Endothelial cell of hepatic sinusoid (primary cell): ENCODE data around the gene B4GALT7.
"Not testable (repeated sequence)": the region's sequence is repeated elsewhere in the genome, so short reads cannot be mapped to it uniquely, and the experiment has no call there.

Experiments used
- in situ Hi-C: cut with HindIII; loops from 2 replicates; pipeline ENCODE4 v1.10.0; 2017; ENCODE audit warnings: low sequenced_read_pairs

B4GALT7 gene

DNA sequence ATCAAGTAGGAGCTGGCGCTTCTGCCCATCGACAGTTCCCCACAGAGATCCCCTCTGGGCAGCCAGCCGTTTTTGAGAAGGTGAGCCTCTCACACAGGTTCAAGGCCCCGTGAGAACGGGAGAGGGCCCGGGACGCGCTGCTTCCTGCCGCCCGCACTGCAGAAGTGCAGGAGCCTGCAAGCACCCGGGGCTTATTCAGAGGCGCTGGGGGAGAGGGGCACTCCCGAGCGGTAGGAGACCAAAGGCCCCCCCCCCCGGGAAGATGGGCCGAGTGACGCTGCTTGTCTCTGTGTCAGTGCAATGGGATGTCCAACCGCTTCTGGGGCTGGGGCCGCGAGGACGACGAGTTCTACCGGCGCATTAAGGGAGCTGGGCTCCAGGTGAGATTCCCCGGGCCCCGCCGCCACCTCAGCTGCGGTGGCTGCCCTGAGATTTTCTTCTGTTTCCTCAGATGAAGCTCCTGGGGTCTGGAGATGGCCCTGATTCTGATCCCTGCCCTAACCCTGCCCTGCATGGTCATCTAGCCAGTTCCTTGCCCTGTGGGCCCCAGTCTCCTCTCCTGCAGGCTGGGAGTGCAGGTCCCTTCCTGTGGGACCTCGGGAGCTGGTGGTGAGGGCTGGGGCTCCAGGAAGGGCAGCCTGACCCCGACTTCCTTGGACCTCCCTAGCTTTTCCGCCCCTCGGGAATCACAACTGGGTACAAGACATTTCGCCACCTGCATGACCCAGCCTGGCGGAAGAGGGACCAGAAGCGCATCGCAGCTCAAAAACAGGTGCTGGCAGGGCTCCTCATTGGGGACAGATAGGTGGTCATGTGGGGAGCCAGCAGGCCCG lies 8.5 kb downstream of the B4GALT7 start:
- in situ Hi-C loops: no loop called here

DNA sequence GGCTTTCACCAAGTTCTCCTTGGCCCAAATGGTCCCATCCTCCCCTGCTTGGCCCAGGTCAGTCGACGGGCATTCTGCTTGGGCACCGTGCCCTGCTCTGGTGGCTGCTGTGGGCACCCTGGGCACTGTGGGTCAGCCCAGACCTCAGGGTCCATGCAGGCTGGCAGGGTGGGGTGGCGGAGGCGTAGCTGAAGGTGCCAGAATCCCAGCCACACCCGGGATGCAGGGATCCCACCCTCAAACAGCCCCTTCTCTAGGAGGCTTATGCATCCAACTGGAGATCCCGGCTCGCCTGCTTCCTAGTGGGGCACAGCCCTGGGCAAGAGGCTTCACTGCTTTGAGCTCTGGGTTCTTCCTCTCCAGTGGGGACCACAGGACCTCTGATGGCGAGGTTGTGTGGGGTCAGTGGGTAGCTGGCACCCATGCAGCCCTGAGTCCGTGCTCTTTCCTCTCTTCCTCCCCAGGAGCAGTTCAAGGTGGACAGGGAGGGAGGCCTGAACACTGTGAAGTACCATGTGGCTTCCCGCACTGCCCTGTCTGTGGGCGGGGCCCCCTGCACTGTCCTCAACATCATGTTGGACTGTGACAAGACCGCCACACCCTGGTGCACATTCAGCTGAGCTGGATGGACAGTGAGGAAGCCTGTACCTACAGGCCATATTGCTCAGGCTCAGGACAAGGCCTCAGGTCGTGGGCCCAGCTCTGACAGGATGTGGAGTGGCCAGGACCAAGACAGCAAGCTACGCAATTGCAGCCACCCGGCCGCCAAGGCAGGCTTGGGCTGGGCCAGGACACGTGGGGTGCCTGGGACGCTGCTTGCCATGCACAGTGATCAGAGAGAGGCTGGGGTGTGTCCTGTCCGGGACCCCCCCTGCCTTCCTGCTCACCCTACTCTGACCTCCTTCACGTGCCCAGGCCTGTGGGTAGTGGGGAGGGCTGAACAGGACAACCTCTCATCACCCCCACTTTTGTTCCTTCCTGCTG lies 9.4 kb downstream of the B4GALT7 start:
- in situ Hi-C loops: no loop called here

DNA sequence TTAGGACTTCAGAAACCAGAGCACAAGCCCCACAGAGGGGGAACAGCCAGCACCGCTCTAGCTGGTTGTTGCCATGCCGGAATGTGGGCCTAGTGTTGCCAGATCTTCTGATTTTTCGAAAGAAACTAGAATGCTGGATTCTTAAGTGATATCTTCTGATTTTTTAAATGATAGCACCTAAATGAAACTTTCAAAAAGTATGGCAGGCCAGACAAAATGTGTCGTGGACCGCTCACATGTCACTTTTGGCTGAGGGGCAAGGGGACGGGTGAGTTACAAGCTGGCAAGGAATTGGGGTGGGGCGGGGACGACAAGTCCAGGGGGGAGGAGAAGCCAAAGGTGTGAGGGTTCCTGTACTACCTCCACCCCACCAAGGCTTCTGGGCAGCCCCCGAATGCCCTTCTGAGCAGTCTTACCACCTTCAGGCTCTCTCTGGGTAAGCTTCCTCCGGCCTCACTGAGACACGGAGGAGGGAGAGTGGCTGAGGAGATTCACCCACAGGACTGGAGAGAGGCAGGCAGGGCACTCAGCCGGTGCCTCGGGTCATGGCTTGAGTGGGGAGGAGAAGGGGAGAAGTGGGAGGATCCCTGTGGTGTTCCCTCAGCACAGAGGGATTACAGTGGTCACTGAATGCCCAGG lies 10.3 kb downstream of the B4GALT7 start:
- in situ Hi-C loops: no loop called here

DNA sequence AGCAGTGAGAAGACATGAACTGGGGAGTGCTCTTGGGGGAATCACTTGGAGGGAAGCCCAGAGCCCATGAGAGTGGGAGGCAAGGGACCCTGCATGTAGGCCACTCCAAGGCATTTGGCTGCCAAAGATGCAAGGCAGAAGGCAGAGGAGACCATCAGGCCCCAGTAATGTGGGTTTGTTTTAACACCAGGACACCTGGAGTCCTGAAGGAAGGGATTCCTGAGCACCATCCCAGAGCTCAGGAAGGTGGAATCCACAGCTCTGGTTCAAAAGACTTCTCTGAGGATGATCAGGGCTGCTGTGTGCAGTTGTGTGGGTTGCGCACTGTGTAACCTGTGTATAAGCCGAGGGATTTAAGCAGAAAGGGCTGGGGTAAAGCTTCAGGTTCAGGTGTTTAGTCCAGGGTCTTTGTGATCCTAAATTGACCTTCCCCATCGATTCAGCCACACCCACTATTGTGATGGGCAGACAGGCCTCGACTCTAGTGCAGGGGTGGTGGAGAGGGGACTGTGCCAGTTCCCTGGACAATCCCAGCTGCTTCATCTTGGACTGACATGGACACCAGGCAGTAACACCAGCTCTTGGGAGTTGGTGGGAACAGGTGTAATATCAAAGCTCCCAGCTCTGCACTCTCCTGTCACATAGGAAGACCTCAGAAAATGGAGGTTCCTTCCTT lies 11.0 kb downstream of the B4GALT7 start:
- in situ Hi-C loops: no loop called here

DNA sequence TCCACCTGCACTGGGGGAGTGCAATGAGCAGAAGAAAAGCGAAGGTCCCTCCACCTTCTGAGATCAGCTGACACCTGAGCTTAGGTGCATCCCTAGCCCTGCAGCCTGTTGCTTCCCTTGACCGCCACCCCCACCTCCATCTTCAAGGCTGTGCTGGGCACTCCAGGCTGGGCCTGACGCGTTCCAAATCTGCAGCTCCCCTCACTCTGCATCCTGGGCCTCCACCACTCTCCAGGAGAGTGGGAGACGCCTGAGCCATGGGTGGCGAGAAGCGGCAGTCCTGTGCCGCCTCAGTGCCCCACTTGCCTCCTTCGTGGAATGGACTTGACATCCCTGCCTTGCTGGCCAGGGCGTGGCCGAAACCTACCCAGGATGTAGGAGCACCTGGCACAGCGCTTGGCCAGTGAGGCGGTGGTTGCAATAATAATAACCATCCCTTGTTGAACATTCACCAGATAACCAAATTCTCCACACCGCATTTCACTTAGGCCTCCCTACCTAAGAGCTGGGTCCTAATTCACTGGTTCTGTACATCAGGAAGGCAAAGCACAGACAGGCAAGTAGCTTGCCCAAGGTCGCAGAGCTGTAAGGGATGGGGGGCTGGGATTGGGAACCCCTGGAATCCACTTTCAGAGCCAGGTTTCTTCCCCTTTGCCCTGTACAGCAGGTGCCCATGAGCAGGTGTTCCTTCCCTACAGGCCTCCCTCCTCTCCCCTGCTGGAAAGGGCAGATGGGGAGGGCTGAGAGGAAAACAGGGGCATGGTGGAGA lies 11.7 kb downstream of the B4GALT7 start:
- in situ Hi-C loops: no loop called here

DNA sequence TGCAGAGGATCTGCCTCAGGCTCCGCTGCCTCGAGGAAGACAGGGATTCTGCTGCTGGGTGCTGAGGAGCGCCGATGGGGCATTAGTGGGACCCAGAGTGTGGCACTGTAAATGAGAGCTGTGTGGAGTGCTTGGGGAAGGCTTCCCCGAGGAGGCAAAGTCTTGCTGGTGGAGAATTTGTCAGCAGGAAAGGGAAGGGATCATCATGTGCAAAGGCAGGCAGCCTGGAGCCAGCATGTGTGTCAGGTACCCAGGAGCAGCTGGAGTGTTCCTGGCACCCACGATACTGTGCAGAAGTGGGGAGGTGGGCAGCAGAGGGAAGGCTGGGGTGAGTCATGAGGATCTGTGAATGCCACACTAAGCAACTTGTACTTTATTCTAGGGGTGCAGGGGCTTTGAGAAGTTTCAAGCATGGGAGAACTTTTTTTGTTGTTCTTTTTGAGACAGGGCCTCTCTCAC lies 12.3 kb downstream of the B4GALT7 start:
- in situ Hi-C loops: no loop called here

DNA sequence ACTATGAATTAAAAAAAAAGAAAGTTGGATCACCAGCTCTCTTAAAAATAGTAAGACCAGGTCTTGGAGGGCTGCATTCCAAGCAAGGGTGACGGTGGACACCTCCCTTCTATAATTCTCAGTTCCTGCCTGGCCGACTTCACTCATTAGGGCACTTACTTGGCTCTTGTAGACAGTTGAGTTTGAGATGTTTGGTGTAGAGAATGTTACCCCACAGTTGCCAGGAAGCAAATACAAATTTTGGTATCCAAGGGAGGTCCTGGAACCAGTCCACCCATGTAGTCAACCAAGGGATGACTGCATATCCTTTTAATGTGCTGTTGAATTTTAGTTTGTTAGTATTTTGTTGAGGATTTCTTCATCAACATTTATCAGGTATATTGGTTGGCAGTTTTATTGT lies 20.6 kb downstream of the B4GALT7 start:
- in situ Hi-C loops: no loop called here

DNA sequence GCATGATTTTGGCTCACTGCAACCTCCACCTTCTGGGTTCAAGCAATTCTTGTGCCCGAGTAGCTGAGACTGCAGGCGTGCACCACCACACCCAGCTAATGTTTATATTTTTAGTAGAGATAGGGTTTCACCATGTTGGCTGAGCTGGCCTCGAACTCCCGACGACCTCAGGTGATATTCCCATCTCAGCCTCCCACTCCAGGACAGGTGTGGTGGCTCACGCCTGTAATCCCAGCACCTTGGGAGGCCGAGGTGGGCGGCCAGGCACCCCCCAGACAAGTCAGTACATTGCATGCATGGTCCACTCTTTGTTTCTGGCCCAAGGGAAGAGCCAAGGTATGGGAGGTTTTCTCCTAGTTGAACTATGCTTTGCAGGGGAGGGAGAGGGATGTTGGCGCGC lies 24.2 kb downstream of the B4GALT7 start:
- in situ Hi-C loops: not testable (repeated sequence)

DNA sequence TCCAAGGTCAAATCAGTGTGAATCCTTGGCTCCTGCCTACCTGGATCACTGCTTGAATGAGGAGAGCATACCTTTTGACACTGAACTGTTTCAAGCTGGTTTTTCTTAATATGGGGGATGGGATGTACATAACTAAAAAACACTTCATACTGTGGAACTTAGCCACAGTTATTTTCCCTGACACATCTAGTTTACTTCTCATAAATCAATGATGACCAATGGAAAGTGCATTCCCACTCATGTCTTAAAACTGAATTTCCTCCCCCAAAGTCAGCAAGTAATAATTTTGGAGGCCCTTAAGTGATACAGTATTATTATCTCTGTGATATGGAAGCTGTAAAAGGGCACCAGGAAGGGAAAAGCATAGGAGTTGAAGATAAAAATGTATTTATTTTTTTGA lies 30.3 kb downstream of the B4GALT7 start:
- in situ Hi-C loops: not testable (repeated sequence)

DNA sequence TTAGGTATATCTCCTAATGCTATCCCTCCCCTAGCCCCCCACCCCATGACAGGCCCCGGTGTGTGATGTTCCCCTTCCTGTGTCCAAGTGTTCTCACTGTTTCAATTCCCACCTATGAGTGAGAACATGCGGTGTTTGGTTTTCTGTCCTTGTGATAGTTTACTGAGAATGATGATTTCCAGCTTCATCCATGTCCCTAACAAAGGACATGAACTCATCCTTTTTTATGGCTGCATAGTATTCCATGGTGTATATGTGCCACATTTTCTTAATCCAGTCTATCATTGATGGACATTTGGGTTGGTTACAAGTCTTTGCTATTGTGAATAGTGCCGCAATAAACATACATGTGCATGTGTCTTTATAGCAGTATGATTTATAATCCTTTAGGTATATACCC lies 35.0 kb downstream of the B4GALT7 start:
- in situ Hi-C loops: not testable (repeated sequence)

DNA sequence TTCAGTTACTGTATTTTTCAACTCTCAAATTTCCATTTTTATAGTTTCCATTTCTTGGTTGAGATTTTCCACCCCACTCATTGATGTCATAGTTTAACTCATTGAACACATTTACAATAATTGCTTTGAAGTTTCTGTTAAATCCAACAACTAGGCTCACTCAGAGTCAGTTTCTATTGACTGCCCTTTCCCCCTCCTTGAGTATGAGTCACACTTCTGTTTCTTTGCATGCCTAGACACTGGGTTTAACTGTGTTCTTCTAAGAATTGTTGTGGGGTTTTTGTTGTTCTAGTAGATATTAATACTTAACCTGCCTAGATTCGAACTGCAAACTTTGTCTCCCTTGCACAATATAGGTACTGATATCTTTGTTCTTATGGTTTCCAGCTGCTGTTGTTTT lies 45.5 kb downstream of the B4GALT7 start:
- in situ Hi-C loops: not testable (repeated sequence)

DNA sequence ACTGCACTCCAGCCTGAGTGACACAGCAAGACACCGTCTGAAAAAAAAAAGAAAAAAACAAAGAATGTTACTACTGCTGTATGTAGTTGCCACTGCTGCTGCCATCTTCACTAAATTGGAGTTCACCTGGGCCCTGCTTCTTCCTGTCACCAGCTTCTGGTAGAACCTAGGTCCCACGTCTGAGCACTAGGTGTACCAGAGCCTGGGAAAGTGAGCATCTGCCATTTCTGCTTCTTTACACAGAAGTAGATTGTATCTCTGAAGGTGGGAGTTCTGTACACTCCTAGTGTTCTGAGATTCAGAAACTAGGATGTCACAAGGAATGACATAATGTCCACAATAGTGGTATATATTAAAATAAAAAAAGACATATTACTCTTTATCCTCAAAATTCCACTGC lies 51.3 kb downstream of the B4GALT7 start:
- in situ Hi-C loops: not testable (repeated sequence)

DNA sequence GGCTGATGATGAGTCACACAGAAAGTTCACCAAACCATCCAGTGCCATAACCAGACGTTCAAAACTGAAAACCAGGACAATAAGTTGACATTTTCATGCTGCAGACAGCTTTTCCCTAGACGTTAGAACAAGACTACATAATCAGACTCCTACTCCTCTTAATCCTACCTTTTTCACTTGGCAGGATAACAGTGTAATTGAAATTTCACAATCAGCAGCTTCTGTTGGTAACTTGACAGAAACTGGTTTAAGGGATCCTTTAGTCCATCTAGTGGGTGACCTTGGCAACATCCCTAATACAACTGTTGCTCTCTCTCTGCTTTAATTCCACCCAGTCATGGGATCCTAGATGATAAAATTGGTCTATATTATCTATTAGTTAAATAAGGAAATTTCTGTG lies 57.9 kb downstream of the B4GALT7 start:
- in situ Hi-C loops: not testable (repeated sequence)

DNA sequence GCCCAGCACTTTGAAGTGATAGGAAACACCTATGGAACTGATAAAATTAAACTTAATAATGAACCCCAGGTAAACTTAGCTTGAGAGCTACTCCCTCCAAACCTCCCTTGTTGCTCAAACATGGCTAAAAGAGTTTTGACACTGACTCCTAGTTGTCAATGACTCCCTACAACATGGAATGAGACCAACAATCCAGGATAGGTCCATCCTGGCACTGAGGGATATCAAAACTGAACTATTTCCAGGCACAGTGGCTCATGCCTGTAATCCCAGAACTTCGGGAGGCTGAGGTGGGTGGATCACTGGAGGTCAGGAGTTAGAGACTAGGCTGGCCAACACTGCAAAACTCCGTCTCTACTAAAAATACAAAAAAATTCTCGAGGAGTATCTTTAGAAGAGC lies 58.6 kb downstream of the B4GALT7 start:
- in situ Hi-C loops: not testable (repeated sequence)
